ENCODE data around the gene COA7.

DNA sequence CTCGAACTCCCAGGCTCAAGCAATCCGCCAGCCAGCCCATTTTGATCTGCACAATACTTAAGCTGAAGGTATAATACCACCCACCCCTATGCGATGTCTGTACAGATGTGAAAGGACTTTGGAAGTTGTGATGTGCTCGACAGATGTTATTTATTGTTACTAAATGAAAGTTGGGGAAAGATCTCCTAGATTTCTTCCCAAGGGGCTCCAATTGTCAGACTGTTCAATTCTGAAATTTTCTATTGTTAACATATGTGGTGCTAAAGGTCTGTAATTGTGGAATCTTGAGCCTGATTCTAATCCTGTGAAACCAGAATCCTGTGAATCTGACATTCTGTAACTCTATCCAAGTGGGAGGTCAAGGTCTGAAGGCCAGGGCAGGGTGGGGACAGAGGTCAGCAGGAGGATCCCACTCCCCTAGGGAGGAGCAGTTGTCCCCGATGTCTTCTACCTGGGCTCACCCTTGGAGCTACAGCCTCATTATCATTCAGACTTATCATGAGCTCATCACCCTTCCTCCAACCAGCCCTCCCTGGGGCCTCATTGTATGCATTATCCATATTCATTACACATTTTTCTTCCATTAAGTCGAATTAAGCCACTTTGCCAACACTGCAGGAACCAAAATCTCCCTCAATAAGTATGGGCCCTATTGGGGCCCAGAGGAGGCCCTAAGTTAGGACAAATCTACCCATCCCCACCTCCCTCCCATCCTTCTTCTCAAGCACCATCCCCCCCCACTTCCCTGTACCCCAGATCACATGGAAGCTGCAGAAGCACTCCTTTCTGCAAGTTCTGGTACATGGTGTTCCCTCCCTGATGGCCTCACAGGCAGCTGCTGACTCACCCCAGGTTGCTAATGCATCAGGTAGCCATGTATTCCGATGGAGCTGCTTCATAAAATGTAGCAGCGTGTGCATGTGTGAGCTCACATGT lies 32.9 kb downstream of the COA7 start:
- TF ChIP-seq, protein P1, sequence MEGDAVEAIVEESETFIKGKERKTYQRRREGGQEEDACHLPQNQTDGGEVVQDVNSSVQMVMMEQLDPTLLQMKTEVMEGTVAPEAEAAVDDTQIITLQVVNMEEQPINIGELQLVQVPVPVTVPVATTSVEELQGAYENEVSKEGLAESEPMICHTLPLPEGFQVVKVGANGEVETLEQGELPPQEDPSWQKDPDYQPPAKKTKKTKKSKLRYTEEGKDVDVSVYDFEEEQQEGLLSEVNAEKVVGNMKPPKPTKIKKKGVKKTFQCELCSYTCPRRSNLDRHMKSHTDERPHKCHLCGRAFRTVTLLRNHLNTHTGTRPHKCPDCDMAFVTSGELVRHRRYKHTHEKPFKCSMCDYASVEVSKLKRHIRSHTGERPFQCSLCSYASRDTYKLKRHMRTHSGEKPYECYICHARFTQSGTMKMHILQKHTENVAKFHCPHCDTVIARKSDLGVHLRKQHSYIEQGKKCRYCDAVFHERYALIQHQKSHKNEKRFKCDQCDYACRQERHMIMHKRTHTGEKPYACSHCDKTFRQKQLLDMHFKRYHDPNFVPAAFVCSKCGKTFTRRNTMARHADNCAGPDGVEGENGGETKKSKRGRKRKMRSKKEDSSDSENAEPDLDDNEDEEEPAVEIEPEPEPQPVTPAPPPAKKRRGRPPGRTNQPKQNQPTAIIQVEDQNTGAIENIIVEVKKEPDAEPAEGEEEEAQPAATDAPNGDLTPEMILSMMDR (IDR thresholded peaks at IDR 0.05): no peak
- no peak for TF ChIP-seq POLR2A (IDR thresholded peaks at IDR 0.05)
